GM12878 (cell line): Measurements from ENCODE around the gene BTNL2.

Experiments
- EED ChIP-seq: sonication (generic); IDR thresholded peaks from 2 replicates; pipeline ENCODE4 v1.6.1; 2016; ENCODE audit warnings: antibody characterized with exemption, low read depth
- EZH2 ChIP-seq: IDR thresholded peaks from 2 replicates; pipeline ENCODE4 v1.6.1; 2012; ENCODE audit warnings: low read depth, mild to moderate bottlenecking, control low read depth, inconsistent platforms, low read length, borderline replicate concordance; ENCODE audit not compliant: control insufficient read depth
- NFYB ChIP-seq: IDR thresholded peaks from 2 replicates; pipeline ENCODE4 v1.6.1; 2011; ENCODE audit warnings: low read depth, mild to moderate bottlenecking, low read length, improper control_type of control experiment, moderate library complexity; ENCODE audit not compliant: insufficient read depth
- POLR2A ChIP-seq: IDR thresholded peaks from 2 replicates; pipeline ENCODE4 v1.6.1; 2011; ENCODE audit warnings: low read depth, mild to moderate bottlenecking, low read length
- RCOR1 ChIP-seq: conservative IDR thresholded peaks from 2 replicates; pipeline ENCODE4 v1.6.1; 2012; ENCODE audit warnings: low read depth, low read length, improper control_type of control experiment
- SMC3 ChIP-seq: IDR thresholded peaks from 2 replicates; pipeline ENCODE4 v1.6.1; 2011; ENCODE audit warnings: low read length, improper control_type of control experiment, borderline replicate concordance
- YY1 ChIP-seq: IDR thresholded peaks from 2 replicates; pipeline ENCODE4 v1.6.1; 2011; ENCODE audit warnings: low read depth, mild to moderate bottlenecking, low read length
- TF ChIP-seq, protein P1 (sequence below), 3 experiments: IDR thresholded peaks in 2 of 3; conservative IDR thresholded peaks in 1 of 3; 2 replicates each; pipeline ENCODE4 v1.5.1; 2011; ENCODE audit warnings: low read depth in 3 of 3, low read length in 3 of 3, mild to moderate bottlenecking in 3 of 3, control low read depth in 2 of 3, moderate library complexity in 2 of 3, inconsistent platforms in 1 of 3, mixed read lengths in 1 of 3; ENCODE audit not compliant: control insufficient read depth in 2 of 3, insufficient read depth in 1 of 3; ENCODE audit errors: extremely low read depth in 1 of 3

DNA sequence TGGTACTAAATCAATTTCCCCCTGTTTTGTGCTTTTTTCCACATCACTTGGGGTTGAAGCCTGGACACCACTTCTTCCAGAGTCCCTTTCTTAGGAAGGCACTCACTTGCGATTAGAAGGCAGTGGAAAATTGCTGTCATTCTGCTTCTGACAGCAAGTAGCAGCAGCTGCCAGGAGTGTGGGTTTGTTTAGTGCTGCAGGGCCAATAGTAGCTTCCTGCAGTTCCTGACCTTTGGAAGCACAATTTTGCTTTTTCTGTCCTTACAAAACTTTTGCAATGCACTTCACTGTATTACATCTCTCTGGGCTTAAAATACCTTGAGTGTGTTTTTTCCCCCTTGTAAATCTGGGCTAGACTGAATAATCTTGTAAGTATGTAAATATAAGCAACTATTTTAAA, 20.2 kb upstream of the BTNL2 start:
- TF ChIP-seq YY1, result no peak
- TF ChIP-seq NFYB, result no peak
- no peak for TF ChIP-seq EZH2
- TF ChIP-seq EED, result no peak
- TF ChIP-seq RCOR1, result no peak
- TF ChIP-seq POLR2A, result no peak
- no peak for TF ChIP-seq SMC3
- TF ChIP-seq, protein P1, sequence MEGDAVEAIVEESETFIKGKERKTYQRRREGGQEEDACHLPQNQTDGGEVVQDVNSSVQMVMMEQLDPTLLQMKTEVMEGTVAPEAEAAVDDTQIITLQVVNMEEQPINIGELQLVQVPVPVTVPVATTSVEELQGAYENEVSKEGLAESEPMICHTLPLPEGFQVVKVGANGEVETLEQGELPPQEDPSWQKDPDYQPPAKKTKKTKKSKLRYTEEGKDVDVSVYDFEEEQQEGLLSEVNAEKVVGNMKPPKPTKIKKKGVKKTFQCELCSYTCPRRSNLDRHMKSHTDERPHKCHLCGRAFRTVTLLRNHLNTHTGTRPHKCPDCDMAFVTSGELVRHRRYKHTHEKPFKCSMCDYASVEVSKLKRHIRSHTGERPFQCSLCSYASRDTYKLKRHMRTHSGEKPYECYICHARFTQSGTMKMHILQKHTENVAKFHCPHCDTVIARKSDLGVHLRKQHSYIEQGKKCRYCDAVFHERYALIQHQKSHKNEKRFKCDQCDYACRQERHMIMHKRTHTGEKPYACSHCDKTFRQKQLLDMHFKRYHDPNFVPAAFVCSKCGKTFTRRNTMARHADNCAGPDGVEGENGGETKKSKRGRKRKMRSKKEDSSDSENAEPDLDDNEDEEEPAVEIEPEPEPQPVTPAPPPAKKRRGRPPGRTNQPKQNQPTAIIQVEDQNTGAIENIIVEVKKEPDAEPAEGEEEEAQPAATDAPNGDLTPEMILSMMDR (IDR thresholded peaks at IDR 0.05 in 2 of 3, conservative IDR thresholded peaks at IDR 0.05 in 1 of 3; ENCODE audit: control insufficient read depth in 2 of 3, extremely low read depth in 1 of 3, insufficient read depth in 1 of 3, low read depth in 3 of 3, low read length in 3 of 3), result no peak
